ENCODE measurements around the gene KRTAP5-7. TPM values are rescaled to one million over a fixed set of nuclear protein-coding genes. Genes with fewer than 3 reads are reported as not detected.

Gene KRTAP5-7
- total and polyA plus RNA-seq, 11 donors = not detected

GRCh38 chr11:71502026-71502425 lies 25.0 kb upstream of the KRTAP5-7 start:
- intact Hi-C loops (cut with DNase I) = loop anchor here in 1 of 10 donors (10.0 kb wide), 1 partner anchor 63 kb away; the partner anchor contains the start of gene KRTAP5-10
- TF ChIP-seq CTCF (IDR thresholded peaks at IDR 0.05) = no peak
- Histone ChIP-seq H3K27me3 (no peaks in the 10 kb centered on the region), H3K9me3 (peaks cover 0 to 9% (median 0%) of the 10 kb centered on the region in 12 donors), H3K4me1 (peaks cover 0 to 21% (median 3%) of the 10 kb centered on the region in 12 donors), H3K4me3 (no peak overlapping the region), H3K27ac (no peak overlapping the region), H3K36me3 (peaks cover 0 to 60% (median 40%) of the 10 kb centered on the region in 9 donors)
- DNase-seq = no peak
- no peak for ATAC-seq
- 94 to 97% (median 96%) methylated on average over 10 of the region's 10 CpGs for WGBS, 4 donors

GRCh38 chr11:71502871-71503435 lies 24.1 kb upstream of the KRTAP5-7 start:
- intact Hi-C loops (cut with DNase I) = loop anchor here in 1 of 10 donors (10.0 kb wide), 1 partner anchor 62 kb away; the partner anchor contains the start of gene KRTAP5-10
- H3K4me1 ChIP-seq = peaks cover 0 to 21% (median 3%) of the 10 kb centered on the region in 12 donors
- no peak for TF ChIP-seq POLR2A (IDR thresholded peaks at IDR 0.05)
- no peak for TF ChIP-seq CTCF (IDR thresholded peaks at IDR 0.05)
- no peak overlapping the region for H3K27ac ChIP-seq
- no peaks in the 10 kb centered on the region for H3K27me3 ChIP-seq
- no peak for DNase-seq
- no peak for ATAC-seq
- no peak overlapping the region for H3K4me3 ChIP-seq
- H3K9me3 ChIP-seq = peaks cover 0 to 19% (median 6%) of the 10 kb centered on the region in 12 donors
- H3K36me3 ChIP-seq = peaks cover 0 to 51% (median 31%) of the 10 kb centered on the region in 9 donors
- WGBS, 4 donors = 95 to 98% (median 96%) methylated on average over 12 to 15 of the region's 15 CpGs

- 47 to 63% (median 49%) methylated on average over 10 of the region's 10 CpGs for WGBS, 4 donors
- Histone ChIP-seq H3K4me1 (peaks cover 0 to 18% (median 3%) of the 10 kb centered on the region in 12 donors), H3K27me3 (no peaks in the 10 kb centered on the region), H3K4me3 (no peak overlapping the region), H3K9me3 (peaks cover 0 to 35% (median 18%) of the 10 kb centered on the region in 12 donors), H3K36me3 (peaks cover 0 to 35% (median 15%) of the 10 kb centered on the region in 9 donors), H3K27ac (no peak overlapping the region)
- DNase-seq (peak in 1 of 5 donors; percentile 39), ATAC-seq (no peak)
- intact Hi-C loops (cut with DNase I) = loop anchor here in 1 of 10 donors (10.0 kb wide), 1 partner anchor 60 kb away; the partner anchor contains the start of gene KRTAP5-10
- TF ChIP-seq POLR2A (IDR thresholded peaks at IDR 0.05) = no peak
- no peak for TF ChIP-seq CTCF (IDR thresholded peaks at IDR 0.05)
These were observed 22.5 kb upstream of the KRTAP5-7 start for GRCh38 chr11:71504531-71504930.

- Histone ChIP-seq H3K27ac (no peak overlapping the region), H3K4me3 (no peak overlapping the region), H3K9me3 (peaks cover 0 to 39% (median 23%) of the 10 kb centered on the region in 12 donors), H3K4me1 (peaks cover 0 to 17% (median 3%) of the 10 kb centered on the region in 12 donors), H3K27me3 (no peaks in the 10 kb centered on the region), H3K36me3 (peaks cover 0 to 30% (median 11%) of the 10 kb centered on the region in 9 donors)
- DNase-seq = no peak
- intact Hi-C loops (cut with DNase I) = loop anchor here in 1 of 10 donors (10.0 kb wide), 1 partner anchor 60 kb away; the partner anchor contains the start of gene KRTAP5-10
- WGBS, 4 donors = 49 to 61% (median 51%) methylated on average over 2 of the region's 2 CpGs
- ATAC-seq = no peak
- no peak for TF ChIP-seq POLR2A (IDR thresholded peaks at IDR 0.05)
- no peak for TF ChIP-seq CTCF (IDR thresholded peaks at IDR 0.05)
These were observed 22.1 kb upstream of the KRTAP5-7 start for GRCh38 chr11:71505001-71505400.

All from heart left ventricle (tissue), 16 donors.